ENCODE measurements around the gene DLG2.
A peak's percentile ranks its signal among the peaks of the same experiment; 100 is the strongest.

The DLG2 gene

DNA sequence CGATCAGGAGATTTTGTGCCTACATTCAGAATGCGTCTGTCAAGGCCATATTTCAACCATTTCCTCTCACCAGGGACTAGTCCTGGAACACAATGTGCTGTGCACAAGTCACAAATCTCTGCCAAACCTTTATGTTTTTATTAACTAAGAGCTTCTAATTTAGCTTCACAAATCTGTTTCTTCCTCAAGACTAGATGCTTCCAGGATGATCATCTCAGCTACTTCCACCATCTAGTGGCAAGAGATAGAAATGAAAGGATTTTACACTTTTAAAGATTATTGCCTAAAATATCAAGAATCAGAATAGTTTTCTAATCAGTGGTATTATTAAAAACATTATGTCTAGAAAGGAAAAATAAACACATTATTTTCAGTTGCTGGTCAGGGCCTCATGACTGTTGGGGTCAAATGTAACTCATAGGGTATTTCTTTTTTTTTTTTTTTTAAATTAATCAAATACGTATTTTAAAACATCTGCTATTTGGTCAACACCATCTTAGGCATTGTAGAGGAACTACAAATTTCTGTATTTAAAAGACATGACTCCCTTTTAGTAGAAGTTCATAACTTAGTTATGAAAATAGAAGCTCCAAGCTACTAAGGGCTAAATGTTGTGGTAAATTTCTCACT is 1102.6 kb downstream of the DLG2 start:
- TF ChIP-seq, protein P1, sequence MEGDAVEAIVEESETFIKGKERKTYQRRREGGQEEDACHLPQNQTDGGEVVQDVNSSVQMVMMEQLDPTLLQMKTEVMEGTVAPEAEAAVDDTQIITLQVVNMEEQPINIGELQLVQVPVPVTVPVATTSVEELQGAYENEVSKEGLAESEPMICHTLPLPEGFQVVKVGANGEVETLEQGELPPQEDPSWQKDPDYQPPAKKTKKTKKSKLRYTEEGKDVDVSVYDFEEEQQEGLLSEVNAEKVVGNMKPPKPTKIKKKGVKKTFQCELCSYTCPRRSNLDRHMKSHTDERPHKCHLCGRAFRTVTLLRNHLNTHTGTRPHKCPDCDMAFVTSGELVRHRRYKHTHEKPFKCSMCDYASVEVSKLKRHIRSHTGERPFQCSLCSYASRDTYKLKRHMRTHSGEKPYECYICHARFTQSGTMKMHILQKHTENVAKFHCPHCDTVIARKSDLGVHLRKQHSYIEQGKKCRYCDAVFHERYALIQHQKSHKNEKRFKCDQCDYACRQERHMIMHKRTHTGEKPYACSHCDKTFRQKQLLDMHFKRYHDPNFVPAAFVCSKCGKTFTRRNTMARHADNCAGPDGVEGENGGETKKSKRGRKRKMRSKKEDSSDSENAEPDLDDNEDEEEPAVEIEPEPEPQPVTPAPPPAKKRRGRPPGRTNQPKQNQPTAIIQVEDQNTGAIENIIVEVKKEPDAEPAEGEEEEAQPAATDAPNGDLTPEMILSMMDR (conservative IDR thresholded peaks at IDR 0.05; ENCODE audit: low read depth, low read length) = peak; percentile 67
- H3K4me3 ChIP-seq (ENCODE audit: low read depth, low read length) = no peak overlapping the region
- DNase-seq (ENCODE audit: low read depth) = peak; percentile 62

DNA sequence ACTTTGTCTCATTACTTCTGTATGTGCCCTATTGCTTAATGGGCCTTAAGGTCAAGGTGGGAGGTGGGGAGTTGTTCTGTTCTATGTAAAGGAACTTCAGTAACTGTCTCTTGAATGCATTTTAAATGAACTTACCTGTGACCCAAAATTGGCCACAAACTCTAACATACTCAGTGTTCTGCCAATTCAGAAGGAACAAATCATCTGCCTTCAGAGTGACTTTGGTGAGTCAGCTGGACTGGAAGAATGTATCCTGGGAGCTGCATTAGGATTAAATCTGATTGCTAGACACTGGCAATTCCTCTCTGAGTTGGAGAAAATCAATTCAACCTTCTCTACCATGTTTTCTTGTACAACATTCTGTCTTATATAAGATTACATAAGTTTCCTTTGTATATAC is 1104.8 kb downstream of the DLG2 start:
- H3K4me3 ChIP-seq (ENCODE audit: low read depth, low read length) = no peak overlapping the region
- DNase-seq (ENCODE audit: low read depth) = peak; percentile 5
- TF ChIP-seq, protein P1 (conservative IDR thresholded peaks at IDR 0.05; ENCODE audit: low read depth, low read length) = no peak

DNA sequence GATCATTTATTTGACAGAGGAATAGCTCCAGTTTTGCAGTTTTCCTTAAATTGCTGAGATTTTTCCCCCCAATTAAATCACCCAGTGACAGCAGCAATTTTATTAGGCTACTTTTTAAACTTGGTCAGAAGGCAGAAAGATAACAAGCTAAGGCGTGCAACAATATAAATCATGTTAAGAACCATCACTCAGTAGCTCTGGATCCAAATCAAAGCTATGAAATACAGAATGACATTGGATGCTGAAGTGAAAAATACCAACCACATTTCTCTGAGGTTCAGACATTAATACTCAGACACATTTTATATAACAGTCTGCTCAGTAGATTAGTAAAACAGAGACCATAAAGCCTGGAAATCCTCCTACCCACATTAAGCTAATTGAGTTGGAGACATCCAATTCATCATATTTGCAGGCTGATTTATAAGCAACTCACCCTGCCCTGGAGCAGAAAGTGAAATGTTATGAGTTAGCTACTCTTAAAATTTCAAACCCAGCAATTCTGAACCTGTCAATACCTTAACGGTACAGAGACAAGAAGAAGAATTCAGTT is 1108.4 kb downstream of the DLG2 start:
- TF ChIP-seq, protein P1 (conservative IDR thresholded peaks at IDR 0.05; ENCODE audit: low read depth, low read length) = no peak
- DNase-seq (ENCODE audit: low read depth) = no peak
- no peak overlapping the region for H3K4me3 ChIP-seq (ENCODE audit: low read depth, low read length)

DNA sequence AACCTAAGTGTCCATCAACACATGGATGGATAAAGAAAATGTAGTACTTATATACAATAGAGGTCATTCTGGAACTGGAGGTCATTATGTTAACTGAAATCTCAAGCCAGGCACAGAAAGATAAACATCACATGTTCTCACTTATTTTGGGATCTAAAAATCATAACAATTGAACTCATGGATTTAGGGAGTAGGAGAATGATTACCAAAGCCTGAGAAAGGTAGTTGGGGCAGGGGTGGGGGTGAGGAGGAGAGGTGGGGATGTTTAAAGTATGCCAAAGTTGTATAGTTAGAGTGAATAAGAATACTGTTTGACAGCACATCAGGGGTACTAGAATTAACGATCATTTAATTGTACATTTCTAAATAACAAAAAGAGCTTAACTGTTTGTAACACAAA is 1112.7 kb downstream of the DLG2 start:
- no peak for DNase-seq (ENCODE audit: low read depth)
- TF ChIP-seq, protein P1 (conservative IDR thresholded peaks at IDR 0.05; ENCODE audit: low read depth, low read length) = no peak
- H3K4me3 ChIP-seq (ENCODE audit: low read depth, low read length) = no peak overlapping the region

DNA sequence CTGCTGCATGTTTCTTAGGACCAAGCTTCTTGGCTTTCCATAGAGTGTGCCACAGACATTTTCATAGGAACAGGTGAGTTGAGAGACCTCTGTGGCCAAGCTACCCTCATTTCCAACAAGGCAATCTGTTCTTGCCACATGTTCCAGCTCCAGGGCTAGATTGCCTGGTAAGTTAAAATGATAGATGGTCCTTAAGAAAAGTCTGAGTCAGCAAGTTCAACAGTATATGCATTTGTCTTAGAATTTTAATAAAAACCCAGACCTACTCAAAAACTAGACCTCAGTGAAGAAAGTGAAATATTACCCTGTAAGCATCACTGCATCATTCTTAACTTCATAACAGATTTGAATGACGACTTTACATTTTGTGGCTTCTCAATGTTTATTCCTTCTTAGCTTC is 1123.6 kb downstream of the DLG2 start:
- TF ChIP-seq, protein P1 (conservative IDR thresholded peaks at IDR 0.05; ENCODE audit: low read depth, low read length) = no peak
- DNase-seq (ENCODE audit: low read depth) = no peak
- no peak overlapping the region for H3K4me3 ChIP-seq (ENCODE audit: low read depth, low read length)

DNA sequence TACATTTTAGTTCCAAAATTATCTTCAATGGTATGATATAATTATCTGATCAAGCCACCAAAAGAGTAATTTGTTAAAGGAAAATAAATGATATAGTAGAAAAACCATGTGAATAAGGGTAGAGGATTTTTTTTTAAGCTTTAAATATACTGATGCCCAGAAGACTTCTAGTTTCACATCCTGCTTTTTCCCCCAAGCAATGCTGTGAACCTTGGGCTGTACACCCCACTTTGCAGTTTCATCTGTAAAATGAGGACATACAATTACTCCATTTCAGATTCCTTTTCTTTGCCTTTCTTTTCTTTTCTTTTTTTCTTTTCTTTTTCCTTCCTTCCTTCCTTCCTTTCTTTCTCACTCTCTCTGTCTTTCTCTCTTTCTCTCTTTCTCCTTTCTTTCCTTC is 1125.4 kb downstream of the DLG2 start:
- no peak overlapping the region for H3K4me3 ChIP-seq (ENCODE audit: low read depth, low read length)
- DNase-seq (ENCODE audit: low read depth) = no peak
- TF ChIP-seq, protein P1 (conservative IDR thresholded peaks at IDR 0.05; ENCODE audit: low read depth, low read length) = no peak

DNA sequence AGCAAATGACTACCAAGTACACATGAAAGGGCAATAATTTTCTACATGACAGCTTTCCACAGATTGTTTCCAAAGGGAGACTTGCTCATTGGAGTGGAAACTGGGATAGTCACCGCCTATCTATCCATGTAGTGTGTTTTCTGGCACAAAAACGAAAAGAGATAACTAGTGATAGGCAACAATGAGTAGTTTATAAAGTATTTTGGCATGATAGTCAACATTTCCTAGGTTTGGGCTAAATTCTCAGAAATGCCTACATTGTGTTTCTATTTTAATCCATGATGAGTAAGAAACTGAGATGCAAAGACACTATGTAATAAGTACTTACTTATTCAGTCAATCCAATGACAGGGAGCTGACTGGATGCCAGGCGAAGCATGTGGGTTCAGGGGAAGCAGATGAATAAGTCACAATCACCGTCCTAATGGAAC is 1129.1 kb downstream of the DLG2 start:
- TF ChIP-seq, protein P1 (conservative IDR thresholded peaks at IDR 0.05; ENCODE audit: low read depth, low read length) = no peak
- DNase-seq (ENCODE audit: low read depth) = peak; percentile 25
- no peak overlapping the region for H3K4me3 ChIP-seq (ENCODE audit: low read depth, low read length)

All from choroid plexus epithelial cell (primary cell).